GM19239 (cell line): ENCODE results near the gene CAMKK1.
"Not testable (repeated sequence)": the region's sequence is repeated elsewhere in the genome, so short reads cannot be mapped to it uniquely, and the experiment has no call there.

ENCODE experiments used
- DNase-seq: peaks from one replicate; pipeline ENCODE4 v3.0.0; 2011; ENCODE audit warnings: low spot score; ENCODE audit not compliant: insufficient read length
- FAIRE-seq: peaks from 2 replicates; lab custom pipeline; 2011; peaks lifted over from hg19 to GRCh38; lab: Jason Lieb, UNC

The CAMKK1 gene

GRCh38 chr17:3851461-3852100, 41.3 kb downstream of the CAMKK1 start:
- DNase-seq (no peak), FAIRE-seq (no peak)

GRCh38 chr17:3848229-3848835, 44.5 kb downstream of the CAMKK1 start:
- DNase-seq (no peak), FAIRE-seq (no peak)

GRCh38 chr17:3847165-3847670, 45.6 kb downstream of the CAMKK1 start:
- DNase-seq (no peak), FAIRE-seq (no peak)

GRCh38 chr17:3846437-3847164, 46.3 kb downstream of the CAMKK1 start:
- DNase-seq (no peak), FAIRE-seq (peak; percentile 98)

- FAIRE-seq (no peak), DNase-seq (peak; percentile 98)
These were observed 47.0 kb downstream of the CAMKK1 start, which contains the start of gene NCBP3 for GRCh38 chr17:3845621-3846436. NCBP3 (minus strand) TSS chr17:3846246; CDS start chr17:3846223, 23 bp downstream.

- DNase-seq (no peak), FAIRE-seq (peak; percentile 75)
These were observed 47.6 kb downstream of the CAMKK1 start for GRCh38 chr17:3845291-3845620.

- FAIRE-seq, DNase-seq: not testable (repeated sequence)
These were observed 48.3 kb downstream of the CAMKK1 start for GRCh38 chr17:3844556-3844955.

- FAIRE-seq = peak; percentile 95
These were observed 48.8 kb downstream of the CAMKK1 start for GRCh38 chr17:3843935-3844516.

GRCh38 chr17:3838206-3838605, 54.6 kb downstream of the CAMKK1 start:
- no peak for DNase-seq

More at GRCh38 chr17:3843935-3844516, 48.8 kb downstream of the CAMKK1 start:
- peak; percentile 48 for DNase-seq

GRCh38 chr17:3836551-3836950, 56.3 kb downstream of the CAMKK1 start:
- no peak for FAIRE-seq

More at GRCh38 chr17:3838206-3838605, 54.6 kb downstream of the CAMKK1 start:
- FAIRE-seq = no peak

GRCh38 chr17:3835410-3836229, 57.2 kb downstream of the CAMKK1 start:
- DNase-seq = no peak
- peak; percentile 40 for FAIRE-seq

More at GRCh38 chr17:3836551-3836950, 56.3 kb downstream of the CAMKK1 start:
- no peak for DNase-seq

- DNase-seq (no peak), FAIRE-seq (no peak)
These were observed 58.0 kb downstream of the CAMKK1 start for GRCh38 chr17:3834811-3835210.

- FAIRE-seq = no peak
These were observed 64.0 kb downstream of the CAMKK1 start for GRCh38 chr17:3828852-3829232.

GRCh38 chr17:3828151-3828851, 64.6 kb downstream of the CAMKK1 start:
- no peak for FAIRE-seq
- DNase-seq = no peak

More at GRCh38 chr17:3828852-3829232, 64.0 kb downstream of the CAMKK1 start:
- DNase-seq = no peak

GRCh38 chr17:3827124-3827773, 65.6 kb downstream of the CAMKK1 start:
- DNase-seq (no peak), FAIRE-seq (peak; percentile 64)

GRCh38 chr17:3826191-3826590, 66.7 kb downstream of the CAMKK1 start:
- no peak for FAIRE-seq

GRCh38 chr17:3821101-3821500, 71.8 kb downstream of the CAMKK1 start:
- FAIRE-seq (no peak), DNase-seq (no peak)

More at GRCh38 chr17:3826191-3826590, 66.7 kb downstream of the CAMKK1 start:
- no peak for DNase-seq

GRCh38 chr17:3818786-3819185, 74.1 kb downstream of the CAMKK1 start:
- no peak for DNase-seq
- no peak for FAIRE-seq
